GM19239 (cell line): ENCODE results near the gene SLC16A7.
A peak's percentile ranks its signal among the peaks of the same experiment; 100 is the strongest.

Experiments
- DNase-seq: peaks from one replicate; pipeline ENCODE4 v3.0.0; 2011; ENCODE audit warnings: low spot score; ENCODE audit not compliant: insufficient read length
- FAIRE-seq: peaks from 2 replicates; lab custom pipeline; 2011; peaks lifted over from hg19 to GRCh38; lab: Jason Lieb, UNC

The SLC16A7 gene

GRCh38 chr12:59660148-59660547 lies 64.3 kb downstream of the SLC16A7 start:
- DNase-seq (no peak), FAIRE-seq (no peak)

GRCh38 chr12:59660921-59661597 lies 65.2 kb downstream of the SLC16A7 start:
- FAIRE-seq: no peak

GRCh38 chr12:59664495-59664894 lies 68.7 kb downstream of the SLC16A7 start:
- DNase-seq: no peak
- FAIRE-seq: no peak

More at GRCh38 chr12:59660921-59661597, 65.2 kb downstream of the SLC16A7 start:
- DNase-seq: no peak

- FAIRE-seq: no peak
- DNase-seq: no peak
Measured at GRCh38 chr12:59665701-59666100, 69.9 kb downstream of the SLC16A7 start.

- FAIRE-seq: no peak
Measured at GRCh38 chr12:59668674-59669073, 72.8 kb downstream of the SLC16A7 start.

GRCh38 chr12:59672273-59672672 lies 76.4 kb downstream of the SLC16A7 start:
- DNase-seq (no peak), FAIRE-seq (no peak)

More at GRCh38 chr12:59668674-59669073, 72.8 kb downstream of the SLC16A7 start:
- no peak for DNase-seq

GRCh38 chr12:59675461-59675860 lies 79.6 kb downstream of the SLC16A7 start:
- DNase-seq: no peak

GRCh38 chr12:59677857-59678256 lies 82.0 kb downstream of the SLC16A7 start:
- DNase-seq: no peak
- no peak for FAIRE-seq

More at GRCh38 chr12:59675461-59675860, 79.6 kb downstream of the SLC16A7 start:
- FAIRE-seq: peak; percentile 37

GRCh38 chr12:59678759-59679411 lies 83.1 kb downstream of the SLC16A7 start:
- FAIRE-seq: no peak
- no peak for DNase-seq

GRCh38 chr12:59689776-59690175 lies 93.9 kb downstream of the SLC16A7 start:
- DNase-seq: no peak
- no peak for FAIRE-seq

GRCh38 chr12:59695379-59695778 lies 99.5 kb downstream of the SLC16A7 start:
- no peak for DNase-seq
- no peak for FAIRE-seq

GRCh38 chr12:59698600-59698999 lies 102.8 kb downstream of the SLC16A7 start:
- DNase-seq (no peak), FAIRE-seq (peak; percentile 53)

GRCh38 chr12:59699421-59700152 lies 103.8 kb downstream of the SLC16A7 start:
- no peak for DNase-seq
- FAIRE-seq: no peak

GRCh38 chr12:59700153-59700450 lies 104.3 kb downstream of the SLC16A7 start:
- FAIRE-seq: no peak

GRCh38 chr12:59708064-59708463 lies 112.2 kb downstream of the SLC16A7 start:
- FAIRE-seq (no peak), DNase-seq (no peak)

More at GRCh38 chr12:59700153-59700450, 104.3 kb downstream of the SLC16A7 start:
- no peak for DNase-seq

GRCh38 chr12:59708484-59708883 lies 112.7 kb downstream of the SLC16A7 start:
- no peak for DNase-seq
- no peak for FAIRE-seq

- no peak for FAIRE-seq
- DNase-seq: no peak
Measured at GRCh38 chr12:59710004-59710628, 114.3 kb downstream of the SLC16A7 start.

- DNase-seq: no peak
- no peak for FAIRE-seq
Measured at GRCh38 chr12:59710964-59711363, 115.1 kb downstream of the SLC16A7 start.

- no peak for DNase-seq
- no peak for FAIRE-seq
Measured at GRCh38 chr12:59715434-59715833, 119.6 kb downstream of the SLC16A7 start.

GRCh38 chr12:59716043-59716442 lies 120.2 kb downstream of the SLC16A7 start:
- DNase-seq: no peak
- FAIRE-seq: no peak

- DNase-seq (no peak), FAIRE-seq (no peak)
Measured at GRCh38 chr12:59717436-59717835, 121.6 kb downstream of the SLC16A7 start.
